ENCODE results near the gene ZNF716.
"Not testable (repeated sequence)": the region's sequence is repeated elsewhere in the genome, so short reads cannot be mapped to it uniquely, and the experiment has no call there.

Gene ZNF716

GRCh38 chr7:57449904-57450303, at the start of gene ZNF716:
Gene ZNF716, plus strand, starts transcription at chr7:57450177. Its CDS starts 112 bp downstream, at chr7:57450289.
- DNase-seq: no peak

- no peak for DNase-seq
Measured at GRCh38 chr7:57400531-57401155, 49.3 kb upstream of the ZNF716 start.

- DNase-seq: not testable (repeated sequence)
Measured at GRCh38 chr7:57403051-57403450, 46.9 kb upstream of the ZNF716 start.

GRCh38 chr7:57403601-57404342, 46.2 kb upstream of the ZNF716 start:
- DNase-seq: no peak

GRCh38 chr7:57404343-57404966, 45.5 kb upstream of the ZNF716 start:
- DNase-seq: no peak

- DNase-seq: no peak
Measured at GRCh38 chr7:57404967-57405421, 45.0 kb upstream of the ZNF716 start.

- no peak for DNase-seq
Measured at GRCh38 chr7:57407125-57407524, 42.9 kb upstream of the ZNF716 start.

- no peak for DNase-seq
Measured at GRCh38 chr7:57412168-57412567, 37.8 kb upstream of the ZNF716 start.

- DNase-seq: no peak
Measured at GRCh38 chr7:57412618-57413017, 37.4 kb upstream of the ZNF716 start.

- no peak for DNase-seq
Measured at GRCh38 chr7:57413529-57414398, 36.2 kb upstream of the ZNF716 start.

GRCh38 chr7:57414415-57414814, 35.6 kb upstream of the ZNF716 start:
- no peak for DNase-seq

GRCh38 chr7:57414852-57415251, 35.1 kb upstream of the ZNF716 start:
- DNase-seq: no peak

- no peak for DNase-seq
Measured at GRCh38 chr7:57415326-57415725, 34.7 kb upstream of the ZNF716 start.

- DNase-seq: no peak
Measured at GRCh38 chr7:57415730-57416129, 34.2 kb upstream of the ZNF716 start.

GRCh38 chr7:57416601-57417358, 33.2 kb upstream of the ZNF716 start:
- DNase-seq: no peak

- DNase-seq: no peak
Measured at GRCh38 chr7:57417736-57418135, 32.2 kb upstream of the ZNF716 start.

GRCh38 chr7:57423768-57424167, 26.2 kb upstream of the ZNF716 start:
- DNase-seq: no peak

GRCh38 chr7:57424515-57425238, 25.3 kb upstream of the ZNF716 start:
- no peak for DNase-seq

GRCh38 chr7:57425239-57425944, 24.6 kb upstream of the ZNF716 start:
- no peak for DNase-seq

GRCh38 chr7:57425969-57426628, 23.9 kb upstream of the ZNF716 start:
- no peak for DNase-seq

Data from CD4-positive, alpha-beta T cell treated with Interleukin-1 beta for 1 hour (primary cell).